NB4 (cell line): Measurements from ENCODE around the gene AFMID.

Experiments used
- CTCF ChIP-seq: IDR thresholded peaks from one replicate; pipeline ENCODE4 v1.5.1; 2012; ENCODE audit warnings: low read depth, low read length
- POLR2A ChIP-seq: IDR thresholded peaks from 2 replicates; pipeline ENCODE4 v1.6.1; 2011; ENCODE audit warnings: mild to moderate bottlenecking; ENCODE audit not compliant: insufficient read length; ENCODE audit errors: extremely low read depth

- TF ChIP-seq CTCF (no peak), POLR2A (no peak)
These were observed 2.3 kb upstream of the AFMID start for GRCh38 chr17:78184868-78185267.
